Measurements from ENCODE around the gene PLCB3. TPM values are rescaled to one million over a fixed set of nuclear protein-coding genes. Genes with fewer than 3 reads are reported as not detected.

PLCB3 gene
- total RNA-seq, 1 experiment from 2014 or later: 69.0 TPM

GRCh38 chr11:64294774-64295173, 43.4 kb downstream of the PLCB3 start:
- Histone ChIP-seq H2AFZ (ENCODE audit: low read length) (no peak overlapping the region), H3K36me3 (ENCODE audit: low read depth, low read length) (no peaks in the 10 kb centered on the region), H3K27ac (ENCODE audit: low read length) (no peak overlapping the region), H3K4me2 (ENCODE audit: low read length) (no peak overlapping the region), H3K9me3 (ENCODE audit: low read length) (no peaks in the 10 kb centered on the region), H3K27me3 (ENCODE audit: low read length) (peaks cover 29% of the 10 kb centered on the region), H3F3A (ENCODE audit: low read length, unreplicated experiment) (no peaks in the 10 kb centered on the region), H3K9ac (ENCODE audit: low read length) (no peak overlapping the region), H4K20me1 (ENCODE audit: low read length) (no peaks in the 10 kb centered on the region), H3K4me3 (ENCODE audit: low read length) (no peak overlapping the region), H3K9me2 (replicated peaks; ENCODE audit: low read length) (no peaks in the 10 kb centered on the region), H3K79me2 (ENCODE audit: low read length) (no peaks in the 10 kb centered on the region), H3K4me1 (ENCODE audit: insufficient read depth, low read length) (peaks cover 11% of the 10 kb centered on the region)
- BruUV-seq (replicated peaks): no TSS peak
- TF ChIP-seq EZH2 (IDR thresholded peaks at IDR 0.05; ENCODE audit: low read length, unreplicated experiment): no peak
- TF ChIP-seq EZH2phosphoT487 (IDR thresholded peaks at IDR 0.05; ENCODE audit: borderline replicate concordance, low read length): no peak
- no peak for TF ChIP-seq CTCF (conservative IDR thresholded peaks at IDR 0.05; ENCODE audit: low read depth, low read length)
- ATAC-seq (no peak), DNase-seq (no peak)
- ChIA-PET CTCF (no interaction called here), POLR2A (ENCODE audit: unreplicated experiment) (no interaction called here)
- intact Hi-C loops (cut with micrococcal nuclease): no loop called here

- DNase-seq: no peak
- CTCF ChIA-PET: interaction anchor here (0.9 kb wide), 1 partner anchor 19 kb away, joined by 8 read pairs; no protein-coding TSS in a partner anchor
- intact Hi-C loops (cut with micrococcal nuclease): no loop called here
Observed at GRCh38 chr11:64295760-64296159, 44.4 kb downstream of the PLCB3 start.

More at GRCh38 chr11:64295760-64296159, 44.4 kb downstream of the PLCB3 start:
- TF ChIP-seq EZH2phosphoT487 (IDR thresholded peaks at IDR 0.05; ENCODE audit: borderline replicate concordance, low read length) (no peak), CTCF (conservative IDR thresholded peaks at IDR 0.05; ENCODE audit: low read depth, low read length) (no peak), EZH2 (IDR thresholded peaks at IDR 0.05; ENCODE audit: low read length, unreplicated experiment) (no peak)
- POLR2A ChIA-PET (ENCODE audit: unreplicated experiment): interaction anchor here (0.6 kb wide), 1 partner anchor 44 kb away, joined by 4 read pairs; no protein-coding TSS in a partner anchor
- Histone ChIP-seq H3K4me1 (ENCODE audit: insufficient read depth, low read length) (peaks cover 21% of the 10 kb centered on the region), H3K27me3 (ENCODE audit: low read length) (peaks cover 37% of the 10 kb centered on the region), H3K9me3 (ENCODE audit: low read length) (no peaks in the 10 kb centered on the region), H3K36me3 (ENCODE audit: low read depth, low read length) (no peaks in the 10 kb centered on the region), H3K9me2 (replicated peaks; ENCODE audit: low read length) (no peaks in the 10 kb centered on the region), H3K4me3 (ENCODE audit: low read length) (no peak overlapping the region), H3K4me2 (ENCODE audit: low read length) (no peak overlapping the region), H3K27ac (ENCODE audit: low read length) (no peak overlapping the region), H4K20me1 (ENCODE audit: low read length) (no peaks in the 10 kb centered on the region), H2AFZ (ENCODE audit: low read length) (no peak overlapping the region), H3K9ac (ENCODE audit: low read length) (no peak overlapping the region), H3K79me2 (ENCODE audit: low read length) (no peaks in the 10 kb centered on the region), H3F3A (ENCODE audit: low read length, unreplicated experiment) (no peaks in the 10 kb centered on the region)
- no TSS peak for BruUV-seq (replicated peaks)
- no peak for ATAC-seq
